Endometrium (tissue), 2 donors: ENCODE measurements around the gene ELMO3.

Source experiments
- FAIRE-seq: peaks from 2 replicates; lab custom pipeline; 2012; peaks lifted over from hg19 to GRCh38; lab: Jason Lieb, UNC
- donor health status: control.
- donor health status: control.

The ELMO3 gene

GRCh38 chr16:67163999-67164558 is 34.9 kb upstream of the ELMO3 start:
- FAIRE-seq = no peak

- FAIRE-seq = no peak
Measured at GRCh38 chr16:67164599-67165061, 34.3 kb upstream of the ELMO3 start, which contains the start of gene HSF4. Gene HSF4, plus strand, starts transcription at chr16:67164745. Its CDS starts 67 bp downstream, at chr16:67164812.

GRCh38 chr16:67165121-67166078 is 33.5 kb upstream of the ELMO3 start:
- FAIRE-seq = no peak

- FAIRE-seq = no peak
Measured at GRCh38 chr16:67166110-67166547, 32.8 kb upstream of the ELMO3 start.

GRCh38 chr16:67166598-67167168 is 32.2 kb upstream of the ELMO3 start:
- FAIRE-seq = no peak

GRCh38 chr16:67167588-67167987 is 31.3 kb upstream of the ELMO3 start:
- FAIRE-seq = no peak

- no peak for FAIRE-seq
Measured at GRCh38 chr16:67169011-67169451, 29.9 kb upstream of the ELMO3 start.

GRCh38 chr16:67169642-67170167 is 29.2 kb upstream of the ELMO3 start:
- FAIRE-seq = no peak

- FAIRE-seq = no peak
Measured at GRCh38 chr16:67170168-67170948, 28.6 kb upstream of the ELMO3 start, which contains the start of gene NOL3. Gene NOL3, plus strand, starts transcription at chr16:67170538.

GRCh38 chr16:67170949-67171649 is 27.8 kb upstream of the ELMO3 start:
- no peak for FAIRE-seq

- FAIRE-seq = no peak
Measured at GRCh38 chr16:67173323-67173722, 25.6 kb upstream of the ELMO3 start.

GRCh38 chr16:67173808-67174705 is 24.9 kb upstream of the ELMO3 start:
- FAIRE-seq = no peak

GRCh38 chr16:67174706-67175231 is 24.2 kb upstream of the ELMO3 start:
- no peak for FAIRE-seq

- FAIRE-seq = no peak
Measured at GRCh38 chr16:67176662-67177061, 22.3 kb upstream of the ELMO3 start.

GRCh38 chr16:67177743-67178699 is 20.9 kb upstream of the ELMO3 start:
- FAIRE-seq = no peak

- no peak for FAIRE-seq
Measured at GRCh38 chr16:67179421-67180080, 19.4 kb upstream of the ELMO3 start.

GRCh38 chr16:67180166-67180565 is 18.8 kb upstream of the ELMO3 start:
- FAIRE-seq = no peak

- no peak for FAIRE-seq
Measured at GRCh38 chr16:67181346-67181745, 17.6 kb upstream of the ELMO3 start.
